HG03342 (cell line): ENCODE results near the gene SPATA6L.

Experiments used
- ATAC-seq: cut with Tn5 transposase; IDR thresholded peaks from one replicate; pipeline ENCODE4 v1.9.1; 2021; ENCODE audit warnings: mild to moderate bottlenecking, moderate library complexity; ENCODE audit not compliant: unreplicated experiment

SPATA6L gene

DNA sequence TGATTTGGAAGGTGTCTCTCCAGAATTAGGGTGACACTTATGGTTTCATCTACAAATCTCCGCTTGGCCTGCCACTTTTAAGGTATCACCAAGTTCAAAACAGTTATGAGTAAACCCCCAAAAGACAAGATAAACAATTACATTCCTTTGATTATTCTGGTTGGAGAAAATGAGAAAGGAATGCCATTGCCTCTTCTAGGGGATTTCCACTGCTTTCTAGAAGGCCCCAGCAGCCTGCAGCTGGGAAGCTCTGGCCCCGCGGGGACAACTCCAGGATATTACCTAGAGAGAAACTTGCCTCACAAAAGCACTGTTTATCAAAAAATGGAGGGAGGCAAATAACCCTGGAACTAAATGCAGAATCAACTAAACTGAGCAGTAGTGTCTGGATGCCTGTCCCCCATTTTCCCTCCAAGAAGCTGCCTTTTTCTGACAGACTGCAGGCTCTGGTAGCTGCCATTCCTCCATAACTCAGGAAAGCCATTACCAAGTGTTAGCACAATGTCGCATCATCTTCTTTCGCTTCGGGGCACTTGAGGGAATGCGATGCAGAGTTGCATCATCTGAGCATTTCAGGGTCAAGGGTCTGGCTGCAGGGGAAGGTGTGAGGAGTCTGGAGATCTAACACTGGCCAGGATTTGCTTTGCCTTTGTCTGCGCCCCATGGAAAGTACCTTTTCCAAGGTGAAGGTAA, 75.7 kb downstream of the SPATA6L start:
- no peak for ATAC-seq

- no peak for ATAC-seq
Observed at GRCh38 chr9:4588721-4589120, 77.6 kb downstream of the SPATA6L start.

- ATAC-seq: no peak
Observed at GRCh38 chr9:4585135-4585534, 81.1 kb downstream of the SPATA6L start.

- no peak for ATAC-seq
Observed at GRCh38 chr9:4584636-4585035, 81.6 kb downstream of the SPATA6L start.

- ATAC-seq: no peak
Observed at GRCh38 chr9:4583001-4583400, 83.3 kb downstream of the SPATA6L start.

- ATAC-seq: no peak
Observed at GRCh38 chr9:4581861-4582565, 84.3 kb downstream of the SPATA6L start.

GRCh38 chr9:4581035-4581760, 85.1 kb downstream of the SPATA6L start:
- ATAC-seq: no peak

- ATAC-seq: no peak
Observed at GRCh38 chr9:4579001-4579400, 87.3 kb downstream of the SPATA6L start.

DNA sequence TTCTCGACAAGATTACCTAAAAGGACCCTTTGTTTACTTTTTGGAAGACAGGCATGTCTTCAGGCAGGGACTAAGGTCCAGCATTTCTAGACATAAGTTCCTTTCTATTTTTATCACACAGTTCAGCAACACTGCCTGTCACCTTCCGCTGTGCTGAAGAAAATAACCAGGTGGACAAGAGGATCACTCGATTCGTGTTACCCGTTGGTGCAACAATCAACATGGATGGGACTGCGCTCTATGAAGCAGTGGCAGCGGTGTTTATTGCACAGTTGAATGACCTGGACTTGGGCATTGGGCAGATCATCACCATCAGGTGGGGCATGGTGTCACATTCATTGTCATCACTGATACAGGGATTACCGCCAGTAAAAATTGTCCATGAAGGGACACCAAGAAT, 89.8 kb downstream of the SPATA6L start:
- ATAC-seq: no peak

DNA sequence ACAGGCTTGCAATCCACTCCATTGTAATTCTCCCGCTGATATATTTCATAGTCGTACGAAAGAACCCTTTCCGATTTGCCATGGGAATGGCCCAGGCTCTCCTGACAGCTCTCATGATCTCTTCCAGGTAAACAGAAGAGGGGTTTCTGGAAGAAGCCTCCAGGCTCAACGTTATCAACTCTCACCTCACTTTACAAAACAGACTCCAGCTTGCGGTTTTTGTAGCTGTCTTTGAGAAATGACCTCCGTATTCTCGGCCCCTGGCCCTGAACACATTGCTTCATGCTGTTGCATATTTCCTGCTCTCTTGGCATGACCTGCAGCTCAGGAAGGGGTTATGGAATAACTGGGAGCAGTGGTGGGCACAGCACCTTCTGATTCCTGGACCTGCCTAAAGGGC, 90.3 kb downstream of the SPATA6L start:
- ATAC-seq: no peak

DNA sequence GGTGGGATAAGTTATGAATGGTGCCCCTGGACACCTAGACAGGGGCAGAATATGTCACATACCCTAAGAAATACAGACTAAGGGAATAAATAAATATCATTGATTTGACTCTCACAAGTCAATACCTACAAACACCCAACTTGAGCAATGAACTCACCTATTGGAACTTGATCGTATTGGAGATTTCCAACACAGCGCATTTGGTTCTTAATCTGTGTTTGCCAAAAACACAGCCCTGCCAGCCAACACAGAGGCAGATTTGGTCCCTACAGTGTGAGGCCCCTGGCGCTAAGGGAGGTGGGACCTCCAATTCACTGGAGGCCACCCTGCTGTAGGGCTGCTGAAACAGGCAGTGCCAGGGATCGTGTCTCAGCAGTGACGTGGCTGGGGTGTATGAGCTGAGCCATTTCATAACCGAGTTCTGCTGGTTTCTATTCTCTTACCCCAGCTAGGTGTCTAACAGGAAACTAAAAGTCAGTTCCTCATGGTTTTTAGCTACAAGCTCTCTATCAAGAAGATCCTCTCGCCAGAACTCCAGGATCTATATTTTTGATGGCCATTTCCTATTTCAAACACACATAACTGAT, 91.5 kb downstream of the SPATA6L start:
- no peak for ATAC-seq

DNA sequence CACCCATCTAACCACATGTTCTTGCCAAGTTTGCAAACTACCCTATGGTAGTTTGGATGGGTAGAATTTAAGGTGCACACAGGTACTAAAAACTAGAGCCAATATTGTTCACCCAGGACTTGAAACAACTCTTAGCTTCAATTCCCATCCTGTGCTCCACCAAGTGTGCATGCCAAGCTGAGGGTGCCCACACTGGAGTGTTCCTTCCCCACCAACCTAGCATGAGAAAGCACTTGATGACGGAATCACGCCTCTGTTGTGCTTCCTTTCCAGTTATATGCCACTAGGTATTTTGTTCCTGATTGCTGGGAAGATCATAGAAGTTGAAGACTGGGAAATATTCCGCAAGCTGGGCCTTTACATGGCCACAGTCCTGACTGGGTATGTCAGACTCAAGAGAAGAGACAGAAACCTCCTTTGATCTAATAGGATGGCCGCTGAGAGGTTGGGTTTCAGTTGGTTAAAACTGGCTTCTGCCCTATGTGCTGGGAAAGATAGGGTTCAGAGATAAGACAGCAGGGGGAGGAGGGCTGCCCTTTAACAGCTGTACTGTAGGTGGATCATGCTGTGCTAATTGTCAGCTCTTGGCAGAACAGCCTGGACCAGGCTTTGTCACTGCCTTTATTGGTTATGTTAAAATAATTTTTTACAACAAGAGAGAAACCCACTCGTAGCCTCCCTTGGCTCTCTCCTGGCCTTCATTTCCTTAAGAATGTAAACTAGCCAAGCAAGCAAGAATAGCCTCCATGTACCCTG, 92.5 kb downstream of the SPATA6L start:
- no peak for ATAC-seq

DNA sequence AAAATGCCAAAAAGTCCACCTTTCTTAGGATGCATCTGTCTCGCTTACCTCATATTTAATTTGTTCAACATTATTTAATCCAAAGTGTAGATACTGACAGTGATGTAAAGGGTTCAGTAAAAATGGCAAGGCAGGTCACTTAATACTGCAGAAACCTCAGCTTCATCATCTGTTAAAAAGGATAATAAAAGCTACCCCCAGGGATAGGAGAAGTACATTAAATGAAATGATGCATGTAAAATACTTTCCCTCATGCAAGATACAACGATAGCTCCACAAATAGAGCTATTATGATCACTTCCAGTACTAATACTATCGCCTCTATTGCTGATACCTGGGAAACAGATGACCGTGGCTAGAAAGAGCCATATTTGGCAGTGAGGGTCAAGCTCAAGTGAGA, 93.1 kb downstream of the SPATA6L start:
- ATAC-seq: no peak

DNA sequence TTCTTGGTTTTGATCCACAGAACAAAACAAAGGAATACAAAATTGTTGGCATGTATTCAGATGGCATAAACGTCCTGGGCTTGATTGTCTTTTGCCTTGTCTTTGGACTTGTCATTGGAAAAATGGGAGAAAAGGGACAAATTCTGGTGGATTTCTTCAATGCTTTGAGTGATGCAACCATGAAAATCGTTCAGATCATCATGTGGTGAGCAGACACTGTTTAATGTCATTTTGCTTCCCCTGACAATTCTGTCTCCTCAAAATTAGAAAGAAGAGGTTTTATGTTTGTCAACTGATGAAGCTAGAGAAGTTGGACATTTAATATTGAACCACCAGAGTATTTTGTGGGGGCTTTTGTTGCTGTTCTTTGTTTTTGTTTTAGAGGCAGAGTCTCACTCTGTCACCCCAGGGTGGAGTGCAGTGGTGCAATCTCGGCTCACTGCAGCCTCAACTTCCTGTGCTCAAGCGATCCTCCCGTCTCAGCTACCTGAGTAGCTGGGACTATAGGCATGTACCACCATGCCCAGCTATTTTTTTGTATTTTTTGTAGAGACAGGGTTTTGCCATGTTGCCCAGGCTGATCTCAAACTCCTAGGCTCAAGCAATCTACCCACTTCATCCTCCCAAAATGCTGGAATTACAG, 94.0 kb downstream of the SPATA6L start:
- no peak for ATAC-seq

GRCh38 chr9:4569101-4569500, 97.2 kb downstream of the SPATA6L start:
- ATAC-seq: no peak

- ATAC-seq: no peak
Observed at GRCh38 chr9:4567601-4568000, 98.7 kb downstream of the SPATA6L start.

GRCh38 chr9:4566806-4567205, 99.5 kb downstream of the SPATA6L start:
- no peak for ATAC-seq

- ATAC-seq: no peak
Observed at GRCh38 chr9:4563105-4563504, 103.2 kb downstream of the SPATA6L start.

DNA sequence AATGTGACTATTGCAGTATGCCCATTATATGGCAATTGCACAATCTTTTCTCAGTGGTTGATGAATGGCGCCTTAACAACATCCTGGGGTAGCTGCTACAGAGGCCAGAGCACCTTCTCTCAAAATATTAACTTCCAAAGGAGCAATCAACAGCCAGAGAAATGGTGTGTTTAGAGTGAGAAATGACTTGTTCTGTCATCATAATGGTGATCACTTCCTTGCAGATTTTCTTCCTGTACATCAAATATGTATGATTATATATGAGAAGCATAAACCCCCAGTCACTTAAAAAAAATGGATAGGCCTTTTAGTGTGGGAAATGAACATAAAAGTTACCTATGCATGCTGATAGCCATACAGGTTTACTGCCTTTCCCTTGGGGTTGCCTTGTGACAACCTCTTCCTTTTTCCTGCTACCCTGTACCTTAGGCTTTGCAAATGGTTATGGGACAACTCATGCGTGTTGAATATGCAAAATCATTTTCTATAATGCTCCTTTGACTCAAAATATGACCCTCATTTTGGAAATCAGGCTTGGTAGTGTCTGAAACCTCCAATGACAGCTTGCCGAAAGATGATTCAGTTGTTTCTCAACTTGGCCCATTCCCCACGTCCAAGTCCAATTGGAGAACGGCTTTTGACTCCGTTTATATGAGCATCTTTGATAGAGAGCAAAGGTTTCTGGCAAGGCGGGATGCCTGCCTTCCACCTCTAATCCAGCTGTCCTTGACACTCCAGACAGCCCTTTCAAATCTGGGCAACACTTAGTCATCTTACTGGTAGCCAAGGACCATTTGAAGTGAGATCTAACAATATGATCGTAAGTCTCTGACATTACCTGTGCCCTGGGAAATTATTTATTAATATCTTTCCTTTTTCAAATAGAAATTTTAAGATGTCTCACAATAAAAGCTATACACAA, 106.8 kb downstream of the SPATA6L start:
- peak; percentile 91 for ATAC-seq
